ENCODE data around the gene EXOC4.
"Not testable (repeated sequence)": the region's sequence is repeated elsewhere in the genome, so short reads cannot be mapped to it uniquely, and the experiment has no call there.

EXOC4 gene

GRCh38 chr7:133751079-133751478 lies 498.2 kb downstream of the EXOC4 start:
- DNase-seq (ENCODE audit: low read depth), result no peak

GRCh38 chr7:133753513-133753912 lies 500.6 kb downstream of the EXOC4 start:
- DNase-seq (ENCODE audit: low read depth), result no peak

GRCh38 chr7:133754708-133755107 lies 501.8 kb downstream of the EXOC4 start:
- DNase-seq (ENCODE audit: low read depth), result no peak

GRCh38 chr7:133755901-133756300 lies 503.0 kb downstream of the EXOC4 start:
- no peak for DNase-seq (ENCODE audit: low read depth)

GRCh38 chr7:133761443-133761842 lies 508.6 kb downstream of the EXOC4 start:
- no peak for DNase-seq (ENCODE audit: low read depth)

GRCh38 chr7:133763076-133763640 lies 510.3 kb downstream of the EXOC4 start:
- DNase-seq (ENCODE audit: low read depth), result no peak

GRCh38 chr7:133769668-133770067 lies 516.8 kb downstream of the EXOC4 start:
- DNase-seq (ENCODE audit: low read depth), result no peak

GRCh38 chr7:133770863-133771492 lies 518.1 kb downstream of the EXOC4 start:
- DNase-seq (ENCODE audit: low read depth), result no peak

GRCh38 chr7:133771788-133772419 lies 519.0 kb downstream of the EXOC4 start:
- no peak for DNase-seq (ENCODE audit: low read depth)

- DNase-seq (ENCODE audit: low read depth), result no peak
These were observed 520.7 kb downstream of the EXOC4 start for GRCh38 chr7:133773601-133774000.

- no peak for DNase-seq (ENCODE audit: low read depth)
These were observed 522.3 kb downstream of the EXOC4 start for GRCh38 chr7:133775201-133775600.

GRCh38 chr7:133776266-133776665 lies 523.4 kb downstream of the EXOC4 start:
- DNase-seq (ENCODE audit: low read depth), result no peak

GRCh38 chr7:133777701-133778100 lies 524.8 kb downstream of the EXOC4 start:
- DNase-seq (ENCODE audit: low read depth), result no peak

GRCh38 chr7:133778472-133778871 lies 525.6 kb downstream of the EXOC4 start:
- no peak for DNase-seq (ENCODE audit: low read depth)

- not testable (repeated sequence) for DNase-seq (ENCODE audit: low read depth)
These were observed 526.7 kb downstream of the EXOC4 start for GRCh38 chr7:133779538-133779937.

- no peak for DNase-seq (ENCODE audit: low read depth)
These were observed 528.0 kb downstream of the EXOC4 start for GRCh38 chr7:133780912-133781311.

GRCh38 chr7:133781486-133782090 lies 528.7 kb downstream of the EXOC4 start:
- DNase-seq (ENCODE audit: low read depth), result no peak

- DNase-seq (ENCODE audit: low read depth), result no peak
These were observed 529.6 kb downstream of the EXOC4 start for GRCh38 chr7:133782470-133782869.

- no peak for DNase-seq (ENCODE audit: low read depth)
These were observed 530.4 kb downstream of the EXOC4 start for GRCh38 chr7:133783276-133783675.

GRCh38 chr7:133784486-133785001 lies 531.7 kb downstream of the EXOC4 start:
- DNase-seq (ENCODE audit: low read depth), result no peak

GRCh38 chr7:133786401-133786937 lies 533.6 kb downstream of the EXOC4 start:
- no peak for DNase-seq (ENCODE audit: low read depth)

- no peak for DNase-seq (ENCODE audit: low read depth)
These were observed 537.1 kb downstream of the EXOC4 start for GRCh38 chr7:133789974-133790373.

- no peak for DNase-seq (ENCODE audit: low read depth)
These were observed 538.0 kb downstream of the EXOC4 start for GRCh38 chr7:133790911-133791310.
